PFSK-1 (cell line): ENCODE results near the gene HPF1.

ENCODE experiments used
- SIN3A ChIP-seq: IDR thresholded peaks from 2 replicates; pipeline ENCODE4 v1.6.1; 2012; ENCODE audit warnings: mild to moderate bottlenecking, low read length, moderate library complexity, borderline replicate concordance; ENCODE audit not compliant: insufficient read depth
- TAF1 ChIP-seq: IDR thresholded peaks from 2 replicates; pipeline ENCODE4 v1.6.1; 2012; ENCODE audit warnings: low read length, control low read depth, borderline replicate concordance; ENCODE audit not compliant: insufficient read depth

DNA sequence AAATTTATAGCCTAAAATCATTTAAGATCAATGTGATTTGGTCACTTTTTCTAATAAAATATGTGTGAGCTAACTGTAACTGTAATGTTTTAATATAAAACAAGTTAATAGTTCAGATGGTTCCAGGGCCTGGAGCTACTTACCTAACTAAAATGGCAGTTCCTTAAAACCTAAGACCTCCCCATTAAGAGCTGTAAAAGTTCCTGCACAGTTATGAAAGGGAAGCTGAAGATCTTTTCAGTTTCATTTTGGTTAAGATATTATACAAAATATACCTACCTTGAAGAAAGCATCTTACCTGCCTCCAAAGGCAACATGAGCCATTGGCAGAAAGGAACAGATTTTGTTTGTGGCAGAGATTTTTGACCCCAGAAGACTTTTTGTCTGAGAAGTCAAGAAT is 30.1 kb downstream of the HPF1 start:
- TF ChIP-seq SIN3A (no peak), TAF1 (no peak)
